ENCODE results near the gene TTLL7. TPM values are rescaled to one million over a fixed set of nuclear protein-coding genes. Genes with fewer than 3 reads are reported as not detected.

Gene TTLL7
- total and polyA plus RNA-seq, 9 of the 15 experiments (the other 6 are each of a cell fraction or from before 2014, with no cell fraction given) = 0.63 to 2.6 (median 1.7) TPM

DNA sequence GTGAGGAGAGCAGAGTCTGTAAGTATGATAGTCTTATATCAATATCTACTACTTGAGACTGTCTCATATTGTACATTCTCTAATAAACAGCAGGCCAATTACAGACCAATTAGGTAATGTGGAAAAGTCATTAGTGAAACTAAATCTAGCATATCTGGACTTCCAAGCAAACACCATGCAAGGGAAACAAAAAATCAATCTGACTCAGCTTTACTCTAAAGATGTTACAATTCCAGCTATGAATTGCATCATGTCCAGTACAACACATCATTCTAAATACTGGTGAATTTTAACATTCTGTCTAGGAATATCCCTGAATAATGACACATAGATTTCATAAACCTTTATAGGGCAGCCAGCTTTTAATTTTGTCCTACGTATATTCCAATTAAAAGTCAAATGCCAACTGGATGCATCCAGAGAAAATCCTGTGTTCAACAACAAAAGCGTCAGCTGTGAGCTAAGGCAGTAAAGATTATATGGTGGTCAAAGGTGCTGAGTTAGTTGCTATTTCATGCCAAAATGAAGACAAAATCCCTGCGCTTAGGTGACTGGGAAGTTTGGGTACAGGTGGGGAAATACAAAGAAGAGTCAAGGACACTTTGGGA, 159.3 kb downstream of the TTLL7 start (continued):
- TF ChIP-seq MAFF (IDR thresholded peaks at IDR 0.05; ENCODE audit: low read length) (no peak), EP300 (IDR thresholded peaks at IDR 0.05; ENCODE audit: low read length) (no peak), ZBTB17 (CRISPR knock-in tag; IDR thresholded peaks at IDR 0.05) (no peak), ZSCAN32 (CRISPR knock-in tag; IDR thresholded peaks at IDR 0.05) (peak; percentile 72; the same call in 1 of the 2 replicates), FOSL1 (tag; conservative IDR thresholded peaks at IDR 0.05) (peak; percentile 61), ZNF77 (CRISPR knock-in tag; IDR thresholded peaks at IDR 0.05) (no peak), MED1 (CRISPR knock-in tag; IDR thresholded peaks at IDR 0.05; ENCODE audit: borderline replicate concordance) (no peak), MAFG (tag; conservative IDR thresholded peaks at IDR 0.05) (0 out of 2 replicates have a peak, but pooled peaks have one; percentile 21), RBM15 (IDR thresholded peaks at IDR 0.05; ENCODE audit: insufficient read depth, low read length) (no peak), ZNF316 (IDR thresholded peaks at IDR 0.05) (peak; percentile 40; the same call in 1 of the 2 replicates), CSDE1 (IDR thresholded peaks at IDR 0.05) (no peak), IRF9 (tag; IDR thresholded peaks at IDR 0.05) (peak; percentile 45; the same call in 1 of the 2 replicates), CBFB (CRISPR knock-in tag; IDR thresholded peaks at IDR 0.05) (no peak), PCBP2 (IDR thresholded peaks at IDR 0.05; ENCODE audit: low read depth, low read length, poor library complexity, severe bottlenecking) (no peak), NFYB (IDR thresholded peaks at IDR 0.05; ENCODE audit: extremely low read depth, insufficient read length) (no peak), C11orf30 (IDR thresholded peaks at IDR 0.05; ENCODE audit: low read depth) (peak; percentile 54), CEBPB (tag; IDR thresholded peaks at IDR 0.05) (peak; percentile 55), ZNF507 (tag; conservative IDR thresholded peaks at IDR 0.05) (no peak)
- TF ChIP-seq, protein P1, sequence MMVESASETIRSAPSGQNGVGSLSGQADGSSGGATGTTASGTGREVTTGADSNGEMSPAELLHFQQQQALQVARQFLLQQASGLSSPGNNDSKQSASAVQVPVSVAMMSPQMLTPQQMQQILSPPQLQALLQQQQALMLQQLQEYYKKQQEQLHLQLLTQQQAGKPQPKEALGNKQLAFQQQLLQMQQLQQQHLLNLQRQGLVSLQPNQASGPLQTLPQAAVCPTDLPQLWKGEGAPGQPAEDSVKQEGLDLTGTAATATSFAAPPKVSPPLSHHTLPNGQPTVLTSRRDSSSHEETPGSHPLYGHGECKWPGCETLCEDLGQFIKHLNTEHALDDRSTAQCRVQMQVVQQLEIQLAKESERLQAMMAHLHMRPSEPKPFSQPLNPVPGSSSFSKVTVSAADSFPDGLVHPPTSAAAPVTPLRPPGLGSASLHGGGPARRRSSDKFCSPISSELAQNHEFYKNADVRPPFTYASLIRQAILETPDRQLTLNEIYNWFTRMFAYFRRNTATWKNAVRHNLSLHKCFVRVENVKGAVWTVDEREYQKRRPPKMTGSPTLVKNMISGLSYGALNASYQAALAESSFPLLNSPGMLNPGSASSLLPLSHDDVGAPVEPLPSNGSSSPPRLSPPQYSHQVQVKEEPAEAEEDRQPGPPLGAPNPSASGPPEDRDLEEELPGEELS (CRISPR knock-in tag; IDR thresholded peaks at IDR 0.05; ENCODE audit: borderline replicate concordance) = no peak
- TF ChIP-seq, protein P2, sequence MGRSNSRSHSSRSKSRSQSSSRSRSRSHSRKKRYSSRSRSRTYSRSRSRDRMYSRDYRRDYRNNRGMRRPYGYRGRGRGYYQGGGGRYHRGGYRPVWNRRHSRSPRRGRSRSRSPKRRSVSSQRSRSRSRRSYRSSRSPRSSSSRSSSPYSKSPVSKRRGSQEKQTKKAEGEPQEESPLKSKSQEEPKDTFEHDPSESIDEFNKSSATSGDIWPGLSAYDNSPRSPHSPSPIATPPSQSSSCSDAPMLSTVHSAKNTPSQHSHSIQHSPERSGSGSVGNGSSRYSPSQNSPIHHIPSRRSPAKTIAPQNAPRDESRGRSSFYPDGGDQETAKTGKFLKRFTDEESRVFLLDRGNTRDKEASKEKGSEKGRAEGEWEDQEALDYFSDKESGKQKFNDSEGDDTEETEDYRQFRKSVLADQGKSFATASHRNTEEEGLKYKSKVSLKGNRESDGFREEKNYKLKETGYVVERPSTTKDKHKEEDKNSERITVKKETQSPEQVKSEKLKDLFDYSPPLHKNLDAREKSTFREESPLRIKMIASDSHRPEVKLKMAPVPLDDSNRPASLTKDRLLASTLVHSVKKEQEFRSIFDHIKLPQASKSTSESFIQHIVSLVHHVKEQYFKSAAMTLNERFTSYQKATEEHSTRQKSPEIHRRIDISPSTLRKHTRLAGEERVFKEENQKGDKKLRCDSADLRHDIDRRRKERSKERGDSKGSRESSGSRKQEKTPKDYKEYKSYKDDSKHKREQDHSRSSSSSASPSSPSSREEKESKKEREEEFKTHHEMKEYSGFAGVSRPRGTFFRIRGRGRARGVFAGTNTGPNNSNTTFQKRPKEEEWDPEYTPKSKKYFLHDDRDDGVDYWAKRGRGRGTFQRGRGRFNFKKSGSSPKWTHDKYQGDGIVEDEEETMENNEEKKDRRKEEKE (IDR thresholded peaks at IDR 0.05; ENCODE audit: borderline replicate concordance in 1 of 2, control insufficient read depth in 1 of 2, low read depth in 2 of 2, low read length in 1 of 2) = no peak
- TF ChIP-seq, protein P3, sequence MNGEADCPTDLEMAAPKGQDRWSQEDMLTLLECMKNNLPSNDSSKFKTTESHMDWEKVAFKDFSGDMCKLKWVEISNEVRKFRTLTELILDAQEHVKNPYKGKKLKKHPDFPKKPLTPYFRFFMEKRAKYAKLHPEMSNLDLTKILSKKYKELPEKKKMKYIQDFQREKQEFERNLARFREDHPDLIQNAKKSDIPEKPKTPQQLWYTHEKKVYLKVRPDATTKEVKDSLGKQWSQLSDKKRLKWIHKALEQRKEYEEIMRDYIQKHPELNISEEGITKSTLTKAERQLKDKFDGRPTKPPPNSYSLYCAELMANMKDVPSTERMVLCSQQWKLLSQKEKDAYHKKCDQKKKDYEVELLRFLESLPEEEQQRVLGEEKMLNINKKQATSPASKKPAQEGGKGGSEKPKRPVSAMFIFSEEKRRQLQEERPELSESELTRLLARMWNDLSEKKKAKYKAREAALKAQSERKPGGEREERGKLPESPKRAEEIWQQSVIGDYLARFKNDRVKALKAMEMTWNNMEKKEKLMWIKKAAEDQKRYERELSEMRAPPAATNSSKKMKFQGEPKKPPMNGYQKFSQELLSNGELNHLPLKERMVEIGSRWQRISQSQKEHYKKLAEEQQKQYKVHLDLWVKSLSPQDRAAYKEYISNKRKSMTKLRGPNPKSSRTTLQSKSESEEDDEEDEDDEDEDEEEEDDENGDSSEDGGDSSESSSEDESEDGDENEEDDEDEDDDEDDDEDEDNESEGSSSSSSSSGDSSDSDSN (IDR thresholded peaks at IDR 0.05; ENCODE audit: borderline replicate concordance in 1 of 2, low read depth in 2 of 2, low read length in 2 of 2) = no peak
